Measurements from ENCODE around the gene EPG5. TPM values are rescaled to one million over a fixed set of nuclear protein-coding genes. Genes with fewer than 3 reads are reported as not detected.
A peak's percentile ranks its signal among the peaks of the same experiment; 100 is the strongest.
"Not testable (repeated sequence)": the region's sequence is repeated elsewhere in the genome, so short reads cannot be mapped to it uniquely, and the experiment has no call there.

The EPG5 gene
- total and polyA plus RNA-seq, 4 donors: 14.1 to 28.9 (median 22.4) TPM

- no peak for DNase-seq (ENCODE audit: low read depth in 4 of 6, low spot score in 6 of 6)
- WGBS (ENCODE audit: insufficient coverage): 98% methylated on average over 7 of the region's 7 CpGs
Measured at GRCh38 chr18:45849529-45849928, 117.6 kb downstream of the EPG5 start.

GRCh38 chr18:45848643-45849042, 118.5 kb downstream of the EPG5 start:
- H3K27ac ChIP-seq (ENCODE audit: low read depth, low read length); H3K4me1 ChIP-seq (ENCODE audit: control insufficient read depth, insufficient read depth, low read length); DNase-seq (ENCODE audit: low read depth in 4 of 6, low spot score in 6 of 6); H3K4me3 ChIP-seq (ENCODE audit: low read depth, low read length); H3K27me3 ChIP-seq (ENCODE audit: control insufficient read depth, insufficient read depth, low read length); H3K9me3 ChIP-seq (ENCODE audit: control insufficient read depth, insufficient read depth, low read length): not testable (repeated sequence)
- 96% methylated on average over 11 of the region's 13 CpGs for WGBS (ENCODE audit: insufficient coverage)
- H3K36me3 ChIP-seq (ENCODE audit: control insufficient read depth, insufficient read depth, low read length): peaks cover 26% of the 10 kb centered on the region

More at GRCh38 chr18:45849529-45849928, 117.6 kb downstream of the EPG5 start:
- Histone ChIP-seq H3K36me3 (ENCODE audit: control insufficient read depth, insufficient read depth, low read length) (peaks cover 28% of the 10 kb centered on the region), H3K4me1 (ENCODE audit: control insufficient read depth, insufficient read depth, low read length) (no peaks in the 10 kb centered on the region), H3K9me3 (ENCODE audit: control insufficient read depth, insufficient read depth, low read length) (no peaks in the 10 kb centered on the region), H3K4me3 (ENCODE audit: low read depth, low read length) (no peak overlapping the region), H3K27ac (ENCODE audit: low read depth, low read length) (no peak overlapping the region), H3K27me3 (ENCODE audit: control insufficient read depth, insufficient read depth, low read length) (no peaks in the 10 kb centered on the region)

- Histone ChIP-seq H3K27me3 (ENCODE audit: control insufficient read depth, insufficient read depth, low read length) (no peaks in the 10 kb centered on the region), H3K4me1 (ENCODE audit: control insufficient read depth, insufficient read depth, low read length) (no peaks in the 10 kb centered on the region), H3K4me3 (ENCODE audit: low read depth, low read length) (no peak overlapping the region), H3K36me3 (ENCODE audit: control insufficient read depth, insufficient read depth, low read length) (peaks cover 19% of the 10 kb centered on the region), H3K9me3 (ENCODE audit: control insufficient read depth, insufficient read depth, low read length) (no peaks in the 10 kb centered on the region), H3K27ac (ENCODE audit: low read depth, low read length) (no peak overlapping the region)
- no peak for DNase-seq (ENCODE audit: low read depth in 4 of 6, low spot score in 6 of 6)
- no CpG with 5 or more reads among the region's 3 CpGs for WGBS (ENCODE audit: insufficient coverage)
Measured at GRCh38 chr18:45847119-45847518, 120.0 kb downstream of the EPG5 start.

- H3K4me3 ChIP-seq (ENCODE audit: low read depth, low read length): no peak overlapping the region
- DNase-seq (ENCODE audit: low read depth in 4 of 6, low spot score in 6 of 6): no peak
- H3K27me3 ChIP-seq (ENCODE audit: control insufficient read depth, insufficient read depth, low read length): peaks cover 7% of the 10 kb centered on the region
- H3K4me1 ChIP-seq (ENCODE audit: control insufficient read depth, insufficient read depth, low read length): no peaks in the 10 kb centered on the region
- peaks cover 22% of the 10 kb centered on the region for H3K36me3 ChIP-seq (ENCODE audit: control insufficient read depth, insufficient read depth, low read length)
- H3K9me3 ChIP-seq (ENCODE audit: control insufficient read depth, insufficient read depth, low read length): no peaks in the 10 kb centered on the region
- 74% methylated on average over 8 of the region's 8 CpGs for WGBS (ENCODE audit: insufficient coverage)
- H3K27ac ChIP-seq (ENCODE audit: low read depth, low read length): no peak overlapping the region
Measured at GRCh38 chr18:45845410-45845809, 121.7 kb downstream of the EPG5 start.

- WGBS (ENCODE audit: insufficient coverage): 89% methylated on average over 5 of the region's 7 CpGs
- peaks cover 19% of the 10 kb centered on the region for H3K36me3 ChIP-seq (ENCODE audit: control insufficient read depth, insufficient read depth, low read length)
- DNase-seq (ENCODE audit: low read depth in 4 of 6, low spot score in 6 of 6): no peak
Measured at GRCh38 chr18:45844938-45845337, 122.2 kb downstream of the EPG5 start.

GRCh38 chr18:45843019-45843418, 124.1 kb downstream of the EPG5 start:
- 74% methylated on average over 7 of the region's 9 CpGs for WGBS (ENCODE audit: insufficient coverage)
- H3K9me3 ChIP-seq (ENCODE audit: control insufficient read depth, insufficient read depth, low read length): no peaks in the 10 kb centered on the region
- H3K4me1 ChIP-seq (ENCODE audit: control insufficient read depth, insufficient read depth, low read length): peaks cover 8% of the 10 kb centered on the region
- peaks cover 7% of the 10 kb centered on the region for H3K36me3 ChIP-seq (ENCODE audit: control insufficient read depth, insufficient read depth, low read length)
- DNase-seq (ENCODE audit: low read depth in 4 of 6, low spot score in 6 of 6): no peak
- peaks cover 31% of the 10 kb centered on the region for H3K27me3 ChIP-seq (ENCODE audit: control insufficient read depth, insufficient read depth, low read length)
- H3K27ac ChIP-seq (ENCODE audit: low read depth, low read length): no peak overlapping the region
- no peak overlapping the region for H3K4me3 ChIP-seq (ENCODE audit: low read depth, low read length)

More at GRCh38 chr18:45844938-45845337, 122.2 kb downstream of the EPG5 start:
- H3K4me3 ChIP-seq (ENCODE audit: low read depth, low read length): no peak overlapping the region
- no peaks in the 10 kb centered on the region for H3K4me1 ChIP-seq (ENCODE audit: control insufficient read depth, insufficient read depth, low read length)
- H3K9me3 ChIP-seq (ENCODE audit: control insufficient read depth, insufficient read depth, low read length): no peaks in the 10 kb centered on the region
- peaks cover 12% of the 10 kb centered on the region for H3K27me3 ChIP-seq (ENCODE audit: control insufficient read depth, insufficient read depth, low read length)
- H3K27ac ChIP-seq (ENCODE audit: low read depth, low read length): no peak overlapping the region

GRCh38 chr18:45841765-45842442, 125.2 kb downstream of the EPG5 start:
- Histone ChIP-seq H3K27ac (ENCODE audit: low read depth, low read length) (no peak overlapping the region), H3K9me3 (ENCODE audit: control insufficient read depth, insufficient read depth, low read length) (no peaks in the 10 kb centered on the region), H3K36me3 (ENCODE audit: control insufficient read depth, insufficient read depth, low read length) (peaks cover 7% of the 10 kb centered on the region), H3K4me3 (ENCODE audit: low read depth, low read length) (no peak overlapping the region), H3K4me1 (ENCODE audit: control insufficient read depth, insufficient read depth, low read length) (peaks cover 16% of the 10 kb centered on the region), H3K27me3 (ENCODE audit: control insufficient read depth, insufficient read depth, low read length) (peaks cover 38% of the 10 kb centered on the region)
- WGBS (ENCODE audit: insufficient coverage): 90% methylated on average over 9 of the region's 12 CpGs
- DNase-seq (ENCODE audit: low read depth in 4 of 6, low spot score in 6 of 6): no peak

- no peak overlapping the region for H3K27ac ChIP-seq (ENCODE audit: low read depth, low read length)
- peaks cover 7% of the 10 kb centered on the region for H3K36me3 ChIP-seq (ENCODE audit: control insufficient read depth, insufficient read depth, low read length)
- 73% methylated on average over 15 of the region's 17 CpGs for WGBS (ENCODE audit: insufficient coverage)
- peaks cover 17% of the 10 kb centered on the region for H3K4me1 ChIP-seq (ENCODE audit: control insufficient read depth, insufficient read depth, low read length)
- no peak overlapping the region for H3K4me3 ChIP-seq (ENCODE audit: low read depth, low read length)
- DNase-seq (ENCODE audit: low read depth in 4 of 6, low spot score in 6 of 6): no peak
- no peaks in the 10 kb centered on the region for H3K9me3 ChIP-seq (ENCODE audit: control insufficient read depth, insufficient read depth, low read length)
- H3K27me3 ChIP-seq (ENCODE audit: control insufficient read depth, insufficient read depth, low read length): peaks cover 44% of the 10 kb centered on the region
Measured at GRCh38 chr18:45841060-45841764, 125.9 kb downstream of the EPG5 start.

- no peak overlapping the region for H3K4me3 ChIP-seq (ENCODE audit: low read depth, low read length)
- H3K27ac ChIP-seq (ENCODE audit: low read depth, low read length): no peak overlapping the region
- 52% methylated on average over 5 of the region's 13 CpGs for WGBS (ENCODE audit: insufficient coverage)
- peaks cover 3% of the 10 kb centered on the region for H3K36me3 ChIP-seq (ENCODE audit: control insufficient read depth, insufficient read depth, low read length)
- peaks cover 49% of the 10 kb centered on the region for H3K27me3 ChIP-seq (ENCODE audit: control insufficient read depth, insufficient read depth, low read length)
- no peaks in the 10 kb centered on the region for H3K9me3 ChIP-seq (ENCODE audit: control insufficient read depth, insufficient read depth, low read length)
- DNase-seq (ENCODE audit: low read depth in 4 of 6, low spot score in 6 of 6): peak in 1 of 6 donors; percentile 36
- H3K4me1 ChIP-seq (ENCODE audit: control insufficient read depth, insufficient read depth, low read length): peaks cover 17% of the 10 kb centered on the region
Measured at GRCh38 chr18:45839414-45840395, 127.4 kb downstream of the EPG5 start.
